ENCODE measurements around the gene GSN.

The GSN gene

GRCh38 chr9:121323449-121324151, 55.6 kb downstream of the GSN start:
- no peak for DNase-seq (ENCODE audit: low spot score)

GRCh38 chr9:121324316-121324715, 56.4 kb downstream of the GSN start:
- DNase-seq (ENCODE audit: low spot score), result no peak

GRCh38 chr9:121324755-121325154, 56.8 kb downstream of the GSN start:
- no peak for DNase-seq (ENCODE audit: low spot score)

DNA sequence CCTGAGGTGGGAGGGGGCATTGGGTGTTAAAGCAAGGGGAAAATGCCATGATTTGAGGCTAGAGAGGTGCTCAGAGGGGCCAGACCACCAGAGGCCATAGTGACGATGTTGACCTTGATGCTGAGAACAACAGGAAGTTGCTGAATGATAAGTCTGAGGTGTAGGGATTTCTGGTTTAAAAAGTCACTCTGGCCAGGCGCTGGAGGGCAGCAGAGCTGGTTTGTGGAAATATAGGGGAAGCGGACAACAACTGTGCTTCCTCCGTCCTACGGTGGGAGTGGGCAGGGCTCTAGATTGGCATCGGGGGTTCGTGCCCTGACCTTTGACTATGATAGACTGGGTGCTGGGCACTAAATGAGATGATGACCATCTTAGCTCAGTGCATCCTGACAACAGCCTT, 57.4 kb downstream of the GSN start:
- DNase-seq (ENCODE audit: low spot score), result no peak

GRCh38 chr9:121326130-121326838, 58.3 kb downstream of the GSN start:
- no peak for DNase-seq (ENCODE audit: low spot score)

DNA sequence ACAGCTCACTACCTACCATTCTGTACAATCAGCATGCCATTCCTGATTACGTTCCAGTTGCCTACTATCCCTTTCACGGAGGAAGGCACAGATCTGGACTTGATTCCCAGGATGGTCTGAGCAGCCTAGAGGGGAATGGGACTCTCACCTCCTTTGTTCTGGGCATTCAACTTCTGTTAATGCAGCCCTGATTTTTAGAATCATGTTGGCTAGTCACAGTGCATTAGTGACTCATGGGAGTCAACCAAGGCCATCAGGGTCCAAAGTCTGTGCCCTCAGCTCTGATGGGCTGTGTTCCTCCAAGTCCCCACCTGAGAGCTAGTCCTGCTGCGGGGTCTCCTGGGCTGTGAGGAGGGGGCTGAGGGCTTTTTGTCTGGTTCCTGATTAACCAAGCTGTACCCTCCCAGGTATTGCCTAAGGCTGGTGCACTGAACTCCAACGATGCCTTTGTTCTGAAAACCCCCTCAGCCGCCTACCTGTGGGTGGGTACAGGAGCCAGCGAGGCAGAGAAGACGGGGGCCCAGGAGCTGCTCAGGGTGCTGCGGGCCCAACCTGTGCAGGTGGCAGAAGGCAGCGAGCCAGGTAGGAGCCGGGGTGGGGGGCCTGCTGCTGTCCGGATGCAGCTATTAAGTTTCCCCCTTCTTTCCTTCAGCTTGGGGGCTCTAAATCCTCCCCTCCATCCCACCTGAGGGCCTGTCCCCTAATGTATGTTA, 59.1 kb downstream of the GSN start:
- DNase-seq (ENCODE audit: low spot score), result no peak

DNA sequence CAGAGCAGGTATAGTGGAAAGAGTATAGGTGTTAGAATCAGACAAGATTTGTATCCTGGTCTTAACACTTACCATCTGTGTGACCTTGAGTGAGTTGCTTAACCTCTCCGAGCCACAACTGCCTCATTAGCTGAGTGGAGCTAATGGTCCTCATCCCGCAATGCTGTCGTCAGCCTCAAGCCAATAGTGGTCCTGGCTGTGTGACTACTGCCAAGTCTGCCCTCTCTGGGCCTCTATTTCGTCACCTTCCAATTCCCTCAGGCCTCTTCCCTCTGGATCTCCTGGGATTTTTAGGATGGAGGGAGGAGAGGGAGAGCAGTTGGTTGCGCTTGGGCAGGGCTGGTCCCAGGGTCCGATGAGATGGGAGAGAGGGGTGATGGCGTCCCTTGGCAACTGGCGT, 60.5 kb downstream of the GSN start:
- no peak for DNase-seq (ENCODE audit: low spot score)

- DNase-seq (ENCODE audit: low spot score), result no peak
These were observed 61.1 kb downstream of the GSN start for GRCh38 chr9:121328876-121329681.

DNA sequence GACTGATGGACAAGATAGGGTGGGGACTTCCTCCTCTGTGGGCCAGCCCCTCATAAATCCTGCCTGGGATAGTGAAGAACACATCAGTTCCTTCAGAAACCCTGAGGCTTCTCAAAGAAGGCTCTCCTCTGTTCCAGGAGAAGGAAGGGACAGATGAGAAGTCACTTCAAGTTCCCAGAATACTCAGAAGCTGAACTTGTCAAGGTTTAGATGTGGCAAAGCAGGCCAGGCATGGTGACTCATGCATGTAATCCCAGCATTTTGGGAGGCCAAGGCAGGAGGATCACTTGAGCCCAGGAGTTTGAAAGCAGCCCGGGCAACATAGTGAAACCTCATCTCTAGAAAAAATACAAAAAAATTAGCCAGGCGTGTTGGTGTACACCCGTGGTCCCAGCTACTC, 63.6 kb downstream of the GSN start:
- DNase-seq (ENCODE audit: low spot score), result no peak

DNA sequence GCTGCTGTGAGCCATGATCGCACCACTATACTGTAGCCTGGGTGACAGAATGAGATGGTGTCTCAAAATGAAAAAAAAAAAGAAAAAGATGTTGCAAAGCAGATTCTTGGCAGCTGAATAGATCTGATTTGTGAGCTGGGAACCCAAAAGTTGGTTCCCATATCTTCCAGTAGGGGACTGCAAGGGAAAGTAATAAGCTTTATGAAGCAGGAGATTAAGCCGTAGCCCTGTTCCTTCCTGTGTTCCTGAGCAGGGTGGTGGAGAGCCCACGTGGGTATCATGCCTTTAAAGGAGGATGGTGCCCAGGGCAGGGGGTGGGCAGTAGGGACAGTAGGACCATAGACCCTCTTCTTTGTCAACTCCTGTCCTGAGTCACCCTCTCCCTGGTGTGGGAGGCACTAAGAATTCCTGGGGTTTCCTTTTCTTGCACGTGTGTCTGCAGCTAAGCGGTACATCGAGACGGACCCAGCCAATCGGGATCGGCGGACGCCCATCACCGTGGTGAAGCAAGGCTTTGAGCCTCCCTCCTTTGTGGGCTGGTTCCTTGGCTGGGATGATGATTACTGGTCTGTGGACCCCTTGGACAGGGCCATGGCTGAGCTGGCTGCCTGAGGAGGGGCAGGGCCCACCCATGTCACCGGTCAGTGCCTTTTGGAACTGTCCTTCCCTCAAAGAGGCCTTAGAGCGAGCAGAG, 64.2 kb downstream of the GSN start:
- DNase-seq (ENCODE audit: low spot score), result no peak

DNA sequence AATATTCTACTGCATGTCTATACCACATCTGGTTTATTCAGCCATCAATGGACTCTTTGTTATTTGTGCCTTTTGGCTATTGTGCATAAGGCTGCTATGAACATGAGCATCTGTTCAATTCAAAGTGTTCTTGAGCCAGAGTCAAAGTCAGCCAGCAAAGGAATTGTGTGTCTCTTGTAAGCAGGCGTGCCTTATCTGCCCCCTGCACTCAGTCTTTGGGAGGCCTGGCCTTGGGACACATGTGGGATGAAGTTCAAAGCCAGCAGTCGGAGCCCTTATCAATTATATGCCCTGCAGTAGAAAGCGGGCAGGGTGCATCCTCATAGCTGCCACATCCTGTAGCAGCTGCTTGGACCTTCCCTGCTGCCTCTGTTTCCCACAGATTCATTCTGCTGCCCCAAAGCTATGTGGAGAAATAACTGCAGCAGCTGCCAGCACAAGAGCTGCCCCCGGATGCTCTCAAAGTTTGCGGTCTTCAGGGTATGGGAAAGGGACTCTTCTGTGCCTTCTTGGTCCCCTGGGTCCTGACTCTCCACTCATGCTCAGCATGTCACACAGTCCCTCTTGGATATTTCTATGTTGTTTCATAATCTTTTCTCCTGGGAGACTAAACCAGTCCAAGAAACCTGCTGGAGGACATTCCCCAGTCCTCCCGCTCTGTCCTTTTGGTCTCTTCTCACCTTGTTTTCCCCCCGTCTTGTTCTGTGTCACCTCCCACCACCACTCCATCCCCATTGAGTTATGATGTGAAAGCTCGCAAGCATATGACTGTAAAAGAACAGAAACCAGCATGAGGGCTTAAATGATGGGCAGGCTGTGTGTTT, 66.2 kb downstream of the GSN start:
- DNase-seq (ENCODE audit: low spot score), result no peak

DNA sequence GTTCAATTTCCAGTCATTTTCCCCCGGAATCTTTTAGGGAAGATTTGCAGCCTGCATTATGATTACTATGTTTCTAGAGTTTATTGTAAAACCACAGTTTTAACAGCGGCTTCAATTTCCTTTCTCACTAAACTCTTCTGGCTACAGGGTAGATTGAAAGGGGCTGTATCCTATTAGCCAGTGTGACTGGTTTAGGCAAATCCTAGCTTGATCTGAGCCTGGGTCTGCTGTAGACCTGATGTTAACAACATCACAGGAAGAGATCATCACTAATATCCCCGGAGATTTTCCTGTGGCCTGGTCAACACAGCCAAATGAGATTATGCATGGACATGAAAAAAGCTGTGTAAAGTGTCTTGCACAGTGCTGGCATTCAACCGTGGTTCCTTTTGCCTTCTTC, 68.7 kb downstream of the GSN start:
- DNase-seq (ENCODE audit: low spot score), result no peak

DNA sequence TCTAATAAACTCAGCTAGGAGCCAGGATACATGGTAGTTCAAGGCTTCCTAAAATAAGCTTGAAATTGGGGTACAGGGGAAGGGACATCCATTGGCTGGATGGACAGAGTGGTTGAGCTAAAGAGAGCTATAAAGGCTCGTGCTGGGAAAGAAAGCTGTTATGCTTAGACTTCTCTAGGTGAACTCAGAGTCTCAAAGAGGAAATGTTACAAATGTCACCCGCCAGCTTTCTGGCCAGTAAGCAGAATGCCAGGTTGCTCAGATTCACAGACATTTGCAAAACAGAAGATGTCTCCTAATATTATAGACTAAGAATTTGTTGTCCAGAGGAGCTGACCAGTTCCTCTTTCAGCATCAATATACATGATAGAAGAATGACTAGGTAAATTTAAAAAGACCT, 71.5 kb downstream of the GSN start:
- DNase-seq (ENCODE audit: low spot score), result no peak

DNA sequence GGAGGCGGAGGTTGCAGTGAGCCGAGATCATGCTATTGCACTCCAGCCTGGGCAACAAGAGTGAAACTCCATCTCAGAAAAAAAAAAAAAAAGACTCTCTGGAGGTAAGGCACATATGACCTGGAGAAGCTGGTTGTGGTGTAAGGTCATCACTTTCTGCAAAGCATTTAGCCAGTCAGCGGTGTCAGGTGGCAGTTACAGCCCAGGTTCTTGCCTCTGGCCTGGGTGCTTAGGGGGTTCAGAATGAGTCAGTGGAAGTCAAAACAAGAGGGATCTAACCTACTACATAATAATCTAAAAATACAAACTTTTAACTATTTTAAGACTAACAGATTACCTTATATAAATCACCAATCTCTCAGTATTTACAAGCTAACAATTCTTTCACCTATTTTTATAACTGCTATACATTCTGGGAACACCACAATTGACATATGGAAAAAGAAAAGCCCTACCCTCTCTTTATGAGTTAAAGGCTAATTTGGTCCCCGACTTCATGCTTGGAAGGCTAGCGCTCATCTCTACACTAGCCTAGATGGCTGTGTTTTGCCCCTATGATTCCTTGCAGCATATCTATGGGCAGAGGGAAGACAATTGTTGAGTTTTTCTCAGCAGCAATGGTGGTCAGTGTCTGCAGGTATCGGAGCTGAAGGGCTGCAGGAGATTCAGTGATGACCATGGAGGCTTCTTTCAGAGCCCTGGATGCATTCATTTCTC, 72.9 kb downstream of the GSN start:
- DNase-seq (ENCODE audit: low spot score), result no peak

- no peak for DNase-seq (ENCODE audit: low spot score)
These were observed 76.2 kb downstream of the GSN start for GRCh38 chr9:121344184-121344583.

GRCh38 chr9:121345070-121345469, 77.1 kb downstream of the GSN start:
- no peak for DNase-seq (ENCODE audit: low spot score)

- no peak for DNase-seq (ENCODE audit: low spot score)
These were observed 80.3 kb downstream of the GSN start for GRCh38 chr9:121348221-121348620.

GRCh38 chr9:121349009-121349408, 81.0 kb downstream of the GSN start:
- DNase-seq (ENCODE audit: low spot score), result no peak

DNA sequence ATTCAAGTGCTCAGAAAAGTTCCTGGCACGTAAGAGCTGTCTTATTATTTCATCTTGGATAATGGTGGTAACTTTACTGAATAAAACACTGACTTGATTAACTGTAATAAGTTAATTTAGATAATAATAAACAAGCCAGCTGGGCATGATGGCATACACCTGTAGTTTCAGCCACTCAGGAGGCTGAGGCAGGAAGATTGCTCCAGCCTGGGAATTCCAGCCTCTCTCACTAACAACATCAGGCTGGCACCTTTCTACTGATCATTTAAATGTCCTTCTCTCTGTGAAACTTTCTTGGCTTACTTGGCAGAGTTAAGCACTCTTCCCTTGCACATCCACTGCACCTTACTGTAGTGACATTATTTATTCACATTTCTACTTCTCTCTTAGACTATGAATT, 82.1 kb downstream of the GSN start:
- no peak for DNase-seq (ENCODE audit: low spot score)

DNA sequence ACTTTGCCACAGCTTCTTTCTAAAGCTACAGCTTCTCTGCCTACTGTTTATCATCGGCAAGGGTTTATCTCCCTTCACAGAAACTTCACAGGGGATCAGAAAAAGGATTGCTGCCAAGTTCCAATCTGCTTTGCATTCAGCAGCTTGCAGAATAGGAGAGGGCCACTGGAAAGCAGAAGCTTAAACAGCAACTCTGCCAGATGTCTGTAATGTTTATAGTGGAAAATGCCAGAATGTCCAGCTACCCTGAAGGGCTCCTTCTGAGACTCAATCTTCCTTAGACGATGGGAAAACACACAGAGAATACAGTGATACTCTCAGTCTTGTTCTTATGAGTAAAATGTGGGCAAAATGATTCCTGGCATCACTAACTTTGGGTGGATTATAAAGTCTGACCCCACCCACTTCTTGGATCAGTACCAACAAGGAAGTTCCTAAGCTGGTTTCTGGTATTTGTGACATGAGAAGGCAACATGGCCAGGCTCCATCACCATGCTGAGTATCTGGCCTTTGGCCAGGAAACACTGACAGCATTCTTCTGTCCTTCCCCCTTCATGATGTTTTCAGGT, 83.1 kb downstream of the GSN start:
- no peak for DNase-seq (ENCODE audit: low spot score)

Measured in CD4-positive, alpha-beta T cell treated with Interleukin-2 at 100 ng/mL for 4 hours (primary cell).